HCT116 (cell line): ENCODE data around the gene C14orf132. TPM values are rescaled to one million over a fixed set of nuclear protein-coding genes. Genes with fewer than 3 reads are reported as not detected.
"Not testable (repeated sequence)": the region's sequence is repeated elsewhere in the genome, so short reads cannot be mapped to it uniquely, and the experiment has no call there.

Source experiments
- ATAC-seq: fragments of 200-7000 bp; cut with Tn5 transposase; 2 replicates; pipeline ENCODE4 v1.9.1; 2020; ENCODE audit warnings: mild to moderate bottlenecking, moderate library complexity
- BruUV-seq: library from RNA; stranded (reverse); fragments of 400-500 nt; replicated peaks from 2 replicates; lab custom pipeline; 2021; lab: Mats Ljungman, UMichigan
- CTCF ChIA-PET: fragments of 300-600 bp; sonication (Branson Sonifier 250); formaldehyde crosslinking; loops from one replicate; lab custom pipeline; 2021; ENCODE audit warnings: antibody characterized with exemption; lab: Charles Lee
- POLR2A ChIA-PET: fragments of 300-600, 350-600 bp; sonication (Branson Sonifier 250); formaldehyde crosslinking; loops from one replicate; lab custom pipeline; 2021; ENCODE audit warnings: antibody characterized with exemption; lab: Charles Lee
- RAD21 ChIA-PET, 2 experiments: fragments of 300-600 bp; sonication (Branson Sonifier 250); formaldehyde crosslinking; loops; one replicate each; lab custom pipeline; 2023; ENCODE audit warnings: low total read pairs in 2 of 2; ENCODE audit not compliant: uncharacterized antibody in 2 of 2, unreplicated experiment in 2 of 2, low non-redundant PET in 1 of 2; lab: Charles Lee
- DNase-seq: peaks from one replicate; pipeline ENCODE4 v3.0.0-alpha.2; 2010; ENCODE audit warnings: low read depth, low spot score
- H2AFZ ChIP-seq: fragments of 200-600 bp; shearing (Covaris generic), sonication (generic); 2 replicates; pipeline ENCODE4 v1.6.1; 2017; ENCODE audit warnings: low read depth, mixed run types, mixed read lengths, antibody characterized with exemption, low read length; ENCODE audit not compliant: poor library complexity, severe bottlenecking
- H3K27ac ChIP-seq: 2 replicates; pipeline ENCODE4 v1.5.1; 2012; ENCODE audit warnings: low read depth, low read length
- H3K27me3 ChIP-seq: fragments of 200-600 bp; sonication (generic); 2 replicates; pipeline ENCODE4 v1.6.1; 2016; ENCODE audit warnings: mixed run types, low read length, mixed read lengths; ENCODE audit not compliant: insufficient read depth
- H3K36me3 ChIP-seq, 2 experiments: fragments of 200-500 bp in 1 of 2; fragments of 200-600 bp in 1 of 2; sonication (Bioruptor generic) in 1 of 2; sonication (generic) in 1 of 2; 2 replicates each; pipeline versions ENCODE4 v1.5.1 to v1.6.1; 2014 to 2016; ENCODE audit warnings: low read length in 2 of 2, inconsistent platforms in 1 of 2, mixed read lengths in 1 of 2, mixed run types in 1 of 2; ENCODE audit not compliant: insufficient read depth in 2 of 2, control insufficient read depth in 1 of 2
- H3K4me1 ChIP-seq, 2 experiments: fragments of 200-600 bp in 1 of 2; sonication (generic) in 1 of 2; 2 replicates each; pipeline versions ENCODE4 v1.5.1 to v1.6.1; 2012 to 2017; ENCODE audit warnings: low read length in 2 of 2, inconsistent platforms in 1 of 2, mild to moderate bottlenecking in 1 of 2, mixed read lengths in 1 of 2, mixed run types in 1 of 2, moderate library complexity in 1 of 2; ENCODE audit not compliant: insufficient read depth in 2 of 2, control insufficient read depth in 1 of 2
- H3K4me2 ChIP-seq: fragments of 200-600 bp; sonication (generic); 2 replicates; pipeline ENCODE4 v1.6.1; 2017; ENCODE audit warnings: mixed run types, low read length, mixed read lengths
- H3K4me3 ChIP-seq, 2 experiments: fragments of 200-600 bp in 1 of 2; sonication (generic) in 1 of 2; replicated peaks in 1 of 2; 2 replicates each; pipeline ENCODE4 v1.5.1; 2011 to 2016; ENCODE audit warnings: low read length in 2 of 2, control low read depth in 1 of 2, low read depth in 1 of 2, mild to moderate bottlenecking in 1 of 2, mixed read lengths in 1 of 2, mixed run types in 1 of 2
- H3K79me2 ChIP-seq: fragments of 200-600 bp; sonication (generic); 2 replicates; pipeline ENCODE4 v1.6.1; 2017; ENCODE audit warnings: mild to moderate bottlenecking, mixed run types, low read length, moderate library complexity, mixed read lengths; ENCODE audit not compliant: insufficient read depth
- H3K9ac ChIP-seq: fragments of 200-600 bp; sonication (generic); 2 replicates; pipeline ENCODE4 v1.6.1; 2016; ENCODE audit warnings: low read length, mixed read lengths
- H3K9me2 ChIP-seq: fragments of 200-600 bp; sonication (generic), shearing (Covaris generic); 2 replicates; pipeline ENCODE4 v1.6.1; 2017; ENCODE audit warnings: mixed run types, mild to moderate bottlenecking, moderate library complexity; ENCODE audit not compliant: insufficient read depth
- H3K9me3 ChIP-seq, 2 experiments: fragments of 200-500 bp in 1 of 2; fragments of 200-600 bp in 1 of 2; sonication (Bioruptor generic) in 1 of 2; sonication (generic) in 1 of 2; 2 replicates each; pipeline ENCODE4 v1.6.1; 2014 to 2017; ENCODE audit warnings: low read length in 2 of 2, mixed read lengths in 2 of 2, inconsistent platforms in 1 of 2, low read depth in 1 of 2, mild to moderate bottlenecking in 1 of 2, mixed run types in 1 of 2, moderate library complexity in 1 of 2; ENCODE audit not compliant: control insufficient read depth in 1 of 2, insufficient read depth in 1 of 2
- H4K20me1 ChIP-seq: fragments of 200-600 bp; sonication (generic), shearing (Covaris generic); 2 replicates; pipeline ENCODE4 v1.6.1; 2017; ENCODE audit warnings: mixed run types, mild to moderate bottlenecking, moderate library complexity; ENCODE audit not compliant: insufficient read depth
- CBX3 ChIP-seq: IDR thresholded peaks from 2 replicates; pipeline ENCODE4 v1.6.1; 2012; ENCODE audit warnings: low read depth
- ELF1 ChIP-seq: IDR thresholded peaks from 2 replicates; pipeline ENCODE4 v1.6.1; 2012; ENCODE audit warnings: low read depth, borderline replicate concordance
- FOSL1 ChIP-seq: IDR thresholded peaks from 2 replicates; pipeline ENCODE4 v1.6.1; 2012; ENCODE audit warnings: low read depth
- POLR2AphosphoS5 ChIP-seq: IDR thresholded peaks from 2 replicates; pipeline ENCODE4 v1.6.1; 2011; ENCODE audit warnings: mild to moderate bottlenecking, low read depth, low read length, moderate library complexity
- SP1 ChIP-seq: IDR thresholded peaks from 2 replicates; pipeline ENCODE4 v1.6.1; 2012; ENCODE audit warnings: low read depth
- SRF ChIP-seq: IDR thresholded peaks from 2 replicates; pipeline ENCODE4 v1.6.1; 2012; ENCODE audit warnings: low read depth
- YY1 ChIP-seq: IDR thresholded peaks from 2 replicates; pipeline ENCODE4 v1.6.1; 2011; ENCODE audit warnings: low read length, low read depth, moderate library complexity, mild to moderate bottlenecking; ENCODE audit not compliant: insufficient replicate concordance; ENCODE audit errors: extremely low read depth
- ZFX ChIP-seq: fragments of 450-650 bp; IDR thresholded peaks from 2 replicates; pipeline ENCODE4 v1.6.1; 2017
- ZNF274 ChIP-seq: fragments of 200-500 bp; sonication (Bioruptor generic); IDR thresholded peaks from 2 replicates; pipeline ENCODE4 v1.6.1; 2014; ENCODE audit warnings: mild to moderate bottlenecking, low read depth, low read length, inconsistent platforms
- intact Hi-C: fragments of 100-400 bp; cut with micrococcal nuclease; formaldehyde crosslinking; loops from 2 replicates; pipeline ENCODE4 v1.10.0; 2022
- total RNA-seq: library from RNA; stranded (reverse); gene quantifications from one replicate; pipeline ENCODE4 v1.2.1, GENCODE V29; 2021; ENCODE audit not compliant: unreplicated experiment
- TF ChIP-seq, protein P1 (sequence below): IDR thresholded peaks from 2 replicates; pipeline ENCODE4 v1.6.1; 2012
- TF ChIP-seq, protein P2 (sequence below): IDR thresholded peaks from 2 replicates; pipeline ENCODE4 v1.6.1; 2011; ENCODE audit warnings: mild to moderate bottlenecking, low read length, moderate library complexity; ENCODE audit not compliant: insufficient replicate concordance; ENCODE audit errors: extremely low read depth
- TF ChIP-seq, protein P3 (sequence below): IDR thresholded peaks from 2 replicates; pipeline ENCODE4 v1.6.1; 2012
- TF ChIP-seq, protein P4 (sequence below): IDR thresholded peaks from 2 replicates; pipeline ENCODE4 v1.6.1; 2012; ENCODE audit warnings: low read depth

The C14orf132 gene
- total RNA-seq, 1 experiment from 2014 or later, result 3.4 TPM

DNA sequence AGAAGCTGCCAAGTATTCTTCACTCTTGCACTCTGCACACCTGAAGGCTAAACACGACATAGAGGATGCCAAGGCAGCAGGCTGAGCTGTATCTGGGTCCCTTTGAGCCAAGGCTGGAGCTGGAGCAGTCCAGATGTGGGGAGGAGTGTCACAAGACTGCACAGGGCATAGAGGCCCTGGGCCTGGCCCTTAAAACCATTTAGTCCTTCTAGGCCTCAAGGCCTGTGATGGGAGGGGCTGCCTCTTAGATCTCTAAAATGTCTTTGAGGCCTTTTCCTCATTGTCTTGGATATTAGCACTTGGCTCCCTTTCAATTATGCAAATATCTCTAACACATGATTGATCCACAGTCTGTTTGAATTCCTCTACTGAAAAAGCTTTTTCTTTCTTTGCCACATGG lies 28.0 kb upstream of the C14orf132 start (continued):
- TF ChIP-seq ZNF274 (no peak), FOSL1 (no peak), YY1 (no peak), CBX3 (no peak)
- TF ChIP-seq, protein P1, sequence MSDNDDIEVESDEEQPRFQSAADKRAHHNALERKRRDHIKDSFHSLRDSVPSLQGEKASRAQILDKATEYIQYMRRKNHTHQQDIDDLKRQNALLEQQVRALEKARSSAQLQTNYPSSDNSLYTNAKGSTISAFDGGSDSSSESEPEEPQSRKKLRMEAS, result no peak
- TF ChIP-seq, protein P2, sequence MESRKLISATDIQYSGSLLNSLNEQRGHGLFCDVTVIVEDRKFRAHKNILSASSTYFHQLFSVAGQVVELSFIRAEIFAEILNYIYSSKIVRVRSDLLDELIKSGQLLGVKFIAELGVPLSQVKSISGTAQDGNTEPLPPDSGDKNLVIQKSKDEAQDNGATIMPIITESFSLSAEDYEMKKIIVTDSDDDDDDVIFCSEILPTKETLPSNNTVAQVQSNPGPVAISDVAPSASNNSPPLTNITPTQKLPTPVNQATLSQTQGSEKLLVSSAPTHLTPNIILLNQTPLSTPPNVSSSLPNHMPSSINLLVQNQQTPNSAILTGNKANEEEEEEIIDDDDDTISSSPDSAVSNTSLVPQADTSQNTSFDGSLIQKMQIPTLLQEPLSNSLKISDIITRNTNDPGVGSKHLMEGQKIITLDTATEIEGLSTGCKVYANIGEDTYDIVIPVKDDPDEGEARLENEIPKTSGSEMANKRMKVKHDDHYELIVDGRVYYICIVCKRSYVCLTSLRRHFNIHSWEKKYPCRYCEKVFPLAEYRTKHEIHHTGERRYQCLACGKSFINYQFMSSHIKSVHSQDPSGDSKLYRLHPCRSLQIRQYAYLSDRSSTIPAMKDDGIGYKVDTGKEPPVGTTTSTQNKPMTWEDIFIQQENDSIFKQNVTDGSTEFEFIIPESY, result no peak

DNA sequence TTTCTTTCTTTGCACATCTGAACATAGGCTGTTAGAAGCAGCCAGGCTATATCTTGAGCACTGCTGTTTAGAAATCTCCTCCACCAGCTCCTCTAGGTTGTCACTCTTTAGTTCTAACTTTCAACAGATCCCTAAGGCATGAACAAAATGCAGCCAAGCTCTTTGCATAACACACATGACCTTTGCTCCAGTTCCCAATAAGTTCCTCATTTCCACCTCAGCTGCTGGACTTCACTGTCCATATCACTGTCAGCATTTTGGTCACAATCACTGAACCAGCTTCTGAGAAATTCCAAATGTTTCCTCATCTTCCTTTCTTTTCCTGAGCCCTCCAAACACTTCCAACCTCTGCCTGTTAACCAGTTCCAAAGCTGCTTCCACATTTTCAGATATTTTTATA lies 27.6 kb upstream of the C14orf132 start:
- Histone ChIP-seq H3K9ac (no peak overlapping the region), H3K4me1 (no peaks in the 10 kb centered on the region), H3K27ac (no peak overlapping the region), H3K9me3 (peaks cover 0 to 9% of the 10 kb centered on the region in 2 experiments; a peak in 1 of 4 replicates), H3K4me3 (no peak overlapping the region), H2AFZ (no peak overlapping the region), H3K9me2 (no peaks in the 10 kb centered on the region), H3K79me2 (no peaks in the 10 kb centered on the region), H3K27me3 (peaks cover 21% of the 10 kb centered on the region), H3K4me2 (no peak overlapping the region), H3K36me3 (no peaks in the 10 kb centered on the region), H4K20me1 (no peaks in the 10 kb centered on the region)
- DNase-seq, result no peak
- ChIA-PET POLR2A (no interaction called here), RAD21 (interaction anchor here in 1 of 2 experiments (0.6 kb wide), 1 partner anchor 87 kb away, joined by 3 read pairs; no protein-coding TSS in a partner anchor), CTCF (interaction anchor here (1.8 kb wide), 1 partner anchor 87 kb away, joined by 5 read pairs; no protein-coding TSS in a partner anchor)
- TF ChIP-seq ZFX (no peak), SRF (no peak), POLR2AphosphoS5 (no peak), SP1 (no peak), ELF1 (no peak)
- TF ChIP-seq, protein P3, sequence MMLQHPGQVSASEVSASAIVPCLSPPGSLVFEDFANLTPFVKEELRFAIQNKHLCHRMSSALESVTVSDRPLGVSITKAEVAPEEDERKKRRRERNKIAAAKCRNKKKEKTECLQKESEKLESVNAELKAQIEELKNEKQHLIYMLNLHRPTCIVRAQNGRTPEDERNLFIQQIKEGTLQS, result no peak
- TF ChIP-seq, protein P4, sequence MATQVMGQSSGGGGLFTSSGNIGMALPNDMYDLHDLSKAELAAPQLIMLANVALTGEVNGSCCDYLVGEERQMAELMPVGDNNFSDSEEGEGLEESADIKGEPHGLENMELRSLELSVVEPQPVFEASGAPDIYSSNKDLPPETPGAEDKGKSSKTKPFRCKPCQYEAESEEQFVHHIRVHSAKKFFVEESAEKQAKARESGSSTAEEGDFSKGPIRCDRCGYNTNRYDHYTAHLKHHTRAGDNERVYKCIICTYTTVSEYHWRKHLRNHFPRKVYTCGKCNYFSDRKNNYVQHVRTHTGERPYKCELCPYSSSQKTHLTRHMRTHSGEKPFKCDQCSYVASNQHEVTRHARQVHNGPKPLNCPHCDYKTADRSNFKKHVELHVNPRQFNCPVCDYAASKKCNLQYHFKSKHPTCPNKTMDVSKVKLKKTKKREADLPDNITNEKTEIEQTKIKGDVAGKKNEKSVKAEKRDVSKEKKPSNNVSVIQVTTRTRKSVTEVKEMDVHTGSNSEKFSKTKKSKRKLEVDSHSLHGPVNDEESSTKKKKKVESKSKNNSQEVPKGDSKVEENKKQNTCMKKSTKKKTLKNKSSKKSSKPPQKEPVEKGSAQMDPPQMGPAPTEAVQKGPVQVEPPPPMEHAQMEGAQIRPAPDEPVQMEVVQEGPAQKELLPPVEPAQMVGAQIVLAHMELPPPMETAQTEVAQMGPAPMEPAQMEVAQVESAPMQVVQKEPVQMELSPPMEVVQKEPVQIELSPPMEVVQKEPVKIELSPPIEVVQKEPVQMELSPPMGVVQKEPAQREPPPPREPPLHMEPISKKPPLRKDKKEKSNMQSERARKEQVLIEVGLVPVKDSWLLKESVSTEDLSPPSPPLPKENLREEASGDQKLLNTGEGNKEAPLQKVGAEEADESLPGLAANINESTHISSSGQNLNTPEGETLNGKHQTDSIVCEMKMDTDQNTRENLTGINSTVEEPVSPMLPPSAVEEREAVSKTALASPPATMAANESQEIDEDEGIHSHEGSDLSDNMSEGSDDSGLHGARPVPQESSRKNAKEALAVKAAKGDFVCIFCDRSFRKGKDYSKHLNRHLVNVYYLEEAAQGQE, result no peak
- BruUV-seq, result no TSS peak
- ATAC-seq, result no peak
- intact Hi-C loops, result no loop called here

DNA sequence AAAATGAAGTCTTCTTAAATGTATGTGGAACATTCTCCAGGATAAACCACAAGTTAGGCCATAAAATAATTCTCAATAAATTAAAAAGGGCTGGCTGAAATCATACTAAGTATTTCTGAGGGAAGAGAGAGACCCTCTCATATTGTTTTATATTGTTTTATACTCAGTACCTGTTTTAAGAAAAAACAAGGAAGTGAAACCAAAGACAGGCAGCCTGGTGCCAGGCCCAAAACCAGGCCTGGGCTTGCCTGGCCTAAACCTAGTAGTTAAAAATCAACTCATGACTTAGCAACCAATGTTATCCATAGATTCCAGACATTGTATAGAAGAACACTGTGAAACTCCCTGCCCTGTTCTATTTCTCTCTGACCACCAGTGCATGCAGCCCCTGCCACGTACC lies 26.4 kb upstream of the C14orf132 start:
- H3K4me1 ChIP-seq, DNase-seq, H4K20me1 ChIP-seq, H3K79me2 ChIP-seq, H3K9ac ChIP-seq, ATAC-seq, H2AFZ ChIP-seq, H3K4me3 ChIP-seq, BruUV-seq, H3K9me2 ChIP-seq, H3K36me3 ChIP-seq, RAD21 ChIA-PET, POLR2A ChIA-PET, H3K27ac ChIP-seq, H3K4me2 ChIP-seq, H3K9me3 ChIP-seq, intact Hi-C loops: not testable (repeated sequence)
- peaks cover 28% of the 10 kb centered on the region for H3K27me3 ChIP-seq
- CTCF ChIA-PET, result interaction anchor here (1.8 kb wide), 1 partner anchor 86 kb away, joined by 5 read pairs; no protein-coding TSS in a partner anchor
